ENCODE measurements around the gene MSANTD2. TPM values are rescaled to one million over a fixed set of nuclear protein-coding genes. Genes with fewer than 3 reads are reported as not detected.

Gene MSANTD2
- total and polyA plus RNA-seq, 9 of the 15 experiments (the other 6 are each of a cell fraction or from before 2014, with no cell fraction given): 1.3 to 9.9 (median 5.3) TPM

- TF ChIP-seq THRA (IDR thresholded peaks at IDR 0.05): no peak
- no peak for TF ChIP-seq MTA1 (IDR thresholded peaks at IDR 0.05; ENCODE audit: borderline replicate concordance)
- no peak for TF ChIP-seq POLR3A (IDR thresholded peaks at IDR 0.05; ENCODE audit: borderline replicate concordance, extremely low read depth, insufficient read depth, insufficient read length)
Observed at GRCh38 chr11:124783002-124783401, 17.2 kb downstream of the MSANTD2 start (continued).

GRCh38 chr11:124779568-124779967 lies 20.6 kb downstream of the MSANTD2 start:
- H3K4me3 ChIP-seq: no peak overlapping the region
- CTCF ChIA-PET (ENCODE audit: low intra/inter-chr PET ratio): no interaction called here
- H3K27me3 ChIP-seq (ENCODE audit: control insufficient read depth in 2 of 2, insufficient read depth in 2 of 2, low read length in 2 of 2): no peaks in the 10 kb centered on the region
- H3K4me2 ChIP-seq (ENCODE audit: insufficient read depth, low read length): no peak overlapping the region
- ATAC-seq (no peak), FAIRE-seq (no peak), DNase-seq (ENCODE audit: extremely low read depth in 1 of 4, low spot score in 3 of 4) (no peak)
- H2AFZ ChIP-seq (ENCODE audit: low read depth, low read length): no peak overlapping the region
- no TSS peak for BruUV-seq (replicated peaks)
- H3K4me1 ChIP-seq (replicated peaks in 1 of 2; ENCODE audit: control insufficient read depth in 2 of 2, insufficient read depth in 2 of 2, low read length in 2 of 2): no peaks in the 10 kb centered on the region
- H3K9me1 ChIP-seq (ENCODE audit: control insufficient read depth, insufficient read depth, low read length): no peaks in the 10 kb centered on the region
- H4K20me1 ChIP-seq (replicated peaks; ENCODE audit: control insufficient read depth, insufficient read depth, low read length): no peaks in the 10 kb centered on the region
- 81% methylated on average over 1 of the region's 1 CpG for WGBS (ENCODE audit: insufficient coverage, low coverage, missing lambda C conversion rate)
- intact Hi-C loops (cut with micrococcal nuclease) (no loop called here), in situ Hi-C loops (cut with MboI) (no loop called here)
- no peaks in the 10 kb centered on the region for H3K9me3 ChIP-seq (replicated peaks; ENCODE audit: control insufficient read depth, insufficient read depth, low read depth, low read length)
- no peaks in the 10 kb centered on the region for H3K36me3 ChIP-seq (ENCODE audit: control insufficient read depth, insufficient read depth, low read length)
- H3K9ac ChIP-seq (ENCODE audit: insufficient read depth in 1 of 2, low read depth in 2 of 2, low read length in 2 of 2): no peak overlapping the region
- POLR2A ChIA-PET: interaction anchor here (2.0 kb wide), 1 partner anchor 14 kb away, joined by 4 read pairs; no protein-coding TSS in a partner anchor
- TF ChIP-seq MAZ (CRISPR knock-in tag; conservative IDR thresholded peaks at IDR 0.05 in 1 of 2, IDR thresholded peaks at IDR 0.05 in 1 of 2) (no peak), ZNF282 (CRISPR knock-in tag; IDR thresholded peaks at IDR 0.05) (no peak), CGGBP1 (CRISPR knock-in tag; IDR thresholded peaks at IDR 0.05) (no peak), PTBP1 (IDR thresholded peaks at IDR 0.05; ENCODE audit: low read depth, low read length) (no peak)
- H3K79me2 ChIP-seq (ENCODE audit: control insufficient read depth, insufficient read depth, low read length): no peaks in the 10 kb centered on the region
- no peak overlapping the region for H3K27ac ChIP-seq (ENCODE audit: extremely low read depth, low read depth, low read length)
